8988T (cell line): ENCODE data around the gene EGF.

Experiments
- DNase-seq: peaks from one replicate; pipeline ENCODE4 v3.0.0; 2011

The EGF gene

DNA sequence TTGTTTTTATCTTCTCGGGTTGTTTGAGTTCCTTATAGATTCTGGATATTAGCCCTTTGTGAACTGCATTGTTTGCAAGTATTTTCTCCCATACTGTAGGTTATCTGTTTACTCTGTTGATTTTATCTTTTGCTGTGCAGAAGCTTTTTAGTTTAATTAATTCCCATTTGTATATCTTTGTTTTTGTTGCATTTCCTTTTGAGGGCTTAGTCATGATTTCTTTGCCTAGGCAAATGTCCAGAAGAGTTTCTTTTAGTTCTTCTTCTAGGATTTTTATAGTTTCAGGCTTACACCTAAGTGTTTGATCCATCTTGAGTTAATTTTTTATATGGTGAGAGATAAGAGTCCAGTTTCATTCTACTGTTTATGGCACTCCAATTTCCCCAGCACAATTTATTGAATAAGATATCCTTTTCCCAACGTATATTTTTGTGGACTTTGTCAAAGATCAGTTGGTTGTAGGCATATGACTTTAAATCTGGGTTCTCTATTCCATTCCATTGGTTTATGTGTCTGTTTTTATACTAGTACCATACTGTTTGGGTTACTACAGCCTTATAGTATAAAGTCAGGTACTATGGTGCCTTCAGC lies 54.3 kb downstream of the EGF start:
- DNase-seq: no peak

DNA sequence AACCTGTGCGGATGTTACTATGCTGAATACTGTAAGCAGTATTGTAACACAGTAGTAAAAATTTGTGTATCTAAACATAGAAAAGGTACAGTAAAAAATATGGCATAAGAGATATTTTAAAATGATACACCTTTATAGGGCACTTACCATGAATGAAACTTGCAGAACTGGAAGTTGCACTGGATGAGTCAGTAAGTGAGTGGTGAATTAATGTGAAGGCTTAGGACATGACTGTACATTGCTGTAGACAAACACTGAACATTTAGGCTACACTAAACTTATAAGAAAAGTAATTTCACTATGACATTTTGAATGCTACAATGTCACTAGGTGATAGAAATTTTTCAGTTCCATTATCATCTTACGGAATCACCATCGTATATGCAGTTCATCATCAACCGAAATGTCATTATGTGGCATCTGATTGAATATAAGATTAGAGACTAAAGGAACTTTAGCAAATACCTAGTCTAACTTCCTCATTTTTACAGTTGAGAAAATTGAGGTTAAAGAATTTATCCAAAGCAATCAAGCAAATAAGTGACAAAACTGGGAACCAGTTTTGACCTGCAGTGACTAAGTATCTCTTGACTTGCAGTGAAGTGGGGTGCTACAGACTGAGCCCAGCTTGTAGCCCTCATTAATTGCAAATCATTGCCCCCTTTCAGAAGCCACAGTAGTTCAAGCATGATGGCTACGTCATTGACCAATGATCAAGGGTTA lies 55.3 kb downstream of the EGF start:
- DNase-seq: no peak

DNA sequence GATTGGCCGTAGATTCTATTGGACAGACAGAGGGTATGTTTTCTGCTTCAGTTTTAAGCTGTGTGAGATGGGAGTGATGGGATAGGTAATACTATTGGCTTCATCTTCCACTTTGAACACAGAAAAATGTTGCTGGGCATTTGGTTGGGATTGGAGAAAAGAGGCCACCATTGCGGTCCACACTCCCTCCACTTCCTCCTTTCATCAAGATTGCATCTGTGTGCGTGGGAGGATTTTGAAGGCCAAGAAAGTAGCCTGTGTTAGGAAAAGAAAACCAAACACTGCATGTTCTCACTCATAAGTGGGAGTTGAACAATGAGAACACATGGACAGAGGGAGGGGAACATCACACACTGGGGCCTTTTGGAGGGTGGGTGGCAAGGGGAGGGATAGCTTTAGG lies 56.4 kb downstream of the EGF start:
- no peak for DNase-seq

DNA sequence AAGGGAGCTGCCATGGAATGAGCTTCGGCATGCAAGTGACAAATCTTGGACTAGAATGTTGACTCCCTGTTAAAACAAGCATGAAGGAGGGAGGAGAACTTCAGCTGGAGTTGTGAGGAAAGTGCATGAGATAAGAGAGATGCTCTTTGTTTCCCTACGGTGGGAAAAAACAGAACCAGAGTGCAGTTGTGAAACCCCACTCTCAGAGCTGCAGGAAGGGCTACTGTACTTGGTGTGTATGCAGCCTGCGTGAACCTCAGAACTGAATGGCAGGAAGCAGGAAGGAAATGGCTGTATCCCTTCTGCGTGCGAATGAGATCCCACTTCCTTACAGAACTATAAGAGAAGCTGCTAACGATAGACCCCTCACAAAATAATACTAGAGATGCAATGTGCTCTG lies 57.2 kb downstream of the EGF start:
- DNase-seq: no peak

DNA sequence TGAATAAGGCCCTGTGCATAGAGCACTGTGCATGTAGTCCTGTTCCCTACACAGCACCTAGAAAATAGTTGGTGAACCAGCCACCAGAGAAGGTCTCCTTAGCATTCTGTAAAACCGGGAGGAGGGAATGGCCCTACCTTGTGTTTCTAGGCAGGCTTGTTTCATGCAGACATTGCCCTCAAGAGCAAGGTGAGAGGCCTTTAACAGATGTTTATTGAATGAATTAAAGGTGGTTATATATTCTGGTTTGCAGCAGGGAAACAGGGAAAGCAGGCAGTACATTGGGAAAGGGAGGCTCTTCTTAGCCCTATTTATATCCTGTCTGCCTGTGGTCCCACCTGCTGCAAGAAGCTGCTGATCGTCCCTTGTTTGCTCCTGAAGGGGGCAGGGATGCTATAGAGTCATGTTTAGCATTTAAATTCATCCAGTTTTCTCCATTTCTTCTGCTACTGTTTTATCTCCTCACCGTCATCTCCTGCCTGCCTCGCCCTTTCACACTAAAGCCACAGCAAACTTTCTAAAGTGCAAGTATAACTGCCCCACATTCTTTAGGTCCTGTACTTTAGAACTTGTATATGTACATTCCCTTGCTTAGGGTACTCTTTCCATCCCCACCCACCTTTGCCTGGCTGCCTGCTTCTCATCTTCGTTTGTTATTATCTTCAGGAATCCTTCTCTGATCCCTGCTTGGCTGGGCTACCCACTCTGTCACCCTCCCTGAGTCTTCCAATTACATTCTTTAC lies 60.3 kb downstream of the EGF start:
- DNase-seq: no peak

DNA sequence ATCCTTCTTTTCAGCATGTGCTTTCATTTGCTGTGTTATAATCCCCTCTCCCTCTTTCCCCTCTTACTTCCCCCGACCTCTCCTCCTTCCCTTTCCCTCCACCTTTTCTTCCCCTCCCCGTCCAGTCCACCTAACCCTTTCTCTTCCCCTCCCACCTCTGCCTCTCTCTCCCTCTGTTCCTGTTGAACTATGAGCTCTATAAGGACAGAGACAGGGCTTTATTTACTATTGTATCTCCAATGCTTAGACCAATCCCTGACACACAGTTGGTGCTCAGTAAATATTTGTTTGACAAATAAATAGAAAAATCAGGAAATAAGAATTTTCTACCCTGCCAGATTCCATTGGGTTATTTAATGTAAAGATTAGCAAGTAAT lies 60.8 kb downstream of the EGF start:
- no peak for DNase-seq

DNA sequence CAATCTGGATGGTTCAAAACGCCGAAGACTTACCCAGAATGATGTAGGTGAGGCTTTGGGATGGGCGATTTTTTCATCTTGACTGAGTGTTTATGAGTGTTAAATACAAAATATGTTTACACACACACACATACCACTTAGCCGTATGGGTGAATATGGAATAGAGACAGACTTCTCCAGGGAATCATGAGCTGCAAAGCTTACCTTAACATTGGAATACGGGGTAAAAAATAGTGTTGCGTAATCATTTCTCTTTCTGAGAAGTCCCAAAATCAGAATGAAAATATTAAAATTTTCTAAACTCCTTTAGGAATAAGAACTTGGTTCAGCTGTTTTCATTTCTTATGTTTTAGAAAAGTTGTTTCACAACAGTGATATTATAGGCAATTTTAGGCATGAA lies 63.5 kb downstream of the EGF start:
- no peak for DNase-seq

DNA sequence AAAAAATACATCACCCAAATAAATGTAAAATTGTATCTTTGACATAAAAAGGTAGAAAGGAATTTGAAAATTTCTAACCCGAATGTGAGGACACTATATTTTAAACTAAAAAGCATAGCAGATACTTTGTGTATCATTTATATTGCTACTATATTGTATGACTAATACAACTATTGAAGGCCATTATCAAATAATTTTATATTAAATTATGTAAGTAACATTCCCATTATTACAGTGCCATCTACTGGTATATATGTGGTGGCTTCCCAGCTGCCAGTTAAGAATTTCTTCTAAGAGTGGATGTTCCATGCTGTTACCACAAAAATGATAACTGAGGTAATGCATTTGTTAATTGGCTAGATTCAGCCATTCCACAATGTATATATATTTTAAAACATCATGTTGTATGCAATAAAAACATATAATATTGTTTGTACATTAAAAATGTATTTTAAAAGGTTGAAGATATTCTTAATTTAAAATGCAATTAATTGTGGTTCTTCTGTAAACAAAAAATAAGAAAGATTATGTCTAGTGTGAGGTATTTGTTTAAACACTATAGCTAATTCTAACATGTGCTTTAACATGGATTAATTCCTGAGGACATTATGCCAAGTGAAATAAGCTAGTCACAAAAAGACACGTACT lies 65.3 kb downstream of the EGF start:
- DNase-seq: no peak

DNA sequence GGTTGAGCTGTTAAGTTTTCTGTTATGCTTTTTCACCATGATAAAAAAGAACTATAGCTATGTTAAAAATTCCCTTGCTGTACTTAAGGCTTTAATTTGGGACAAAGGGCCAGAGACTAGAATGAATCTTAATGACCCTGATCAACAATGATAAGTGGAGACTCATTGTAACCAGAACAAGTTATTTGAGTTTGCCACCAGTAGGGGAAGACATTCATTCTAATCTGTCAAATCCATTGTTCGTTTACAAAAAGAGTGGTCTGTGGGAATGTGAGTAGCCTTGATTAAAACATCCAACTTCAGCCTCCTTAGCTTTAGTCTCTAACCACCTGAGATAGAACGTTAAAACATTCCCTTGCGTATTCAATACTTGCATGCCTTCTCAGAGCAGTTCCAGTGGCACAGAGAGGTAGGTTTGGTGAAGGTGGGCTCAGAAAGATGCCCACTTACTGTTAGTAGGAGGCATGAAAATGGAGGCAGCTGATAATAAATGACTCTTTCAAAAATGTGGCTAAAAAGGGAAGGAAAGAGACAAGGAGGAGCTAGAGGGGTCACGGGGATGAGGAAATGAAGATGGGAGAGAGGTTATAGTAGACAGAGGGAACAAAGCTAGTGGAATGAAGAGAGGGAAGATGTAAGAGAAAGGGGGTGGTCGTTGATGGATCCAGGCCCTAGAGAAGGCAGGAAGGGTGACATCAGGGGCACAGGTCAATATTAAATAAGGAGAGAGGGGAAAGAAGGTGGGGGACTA lies 66.2 kb downstream of the EGF start:
- DNase-seq: no peak

DNA sequence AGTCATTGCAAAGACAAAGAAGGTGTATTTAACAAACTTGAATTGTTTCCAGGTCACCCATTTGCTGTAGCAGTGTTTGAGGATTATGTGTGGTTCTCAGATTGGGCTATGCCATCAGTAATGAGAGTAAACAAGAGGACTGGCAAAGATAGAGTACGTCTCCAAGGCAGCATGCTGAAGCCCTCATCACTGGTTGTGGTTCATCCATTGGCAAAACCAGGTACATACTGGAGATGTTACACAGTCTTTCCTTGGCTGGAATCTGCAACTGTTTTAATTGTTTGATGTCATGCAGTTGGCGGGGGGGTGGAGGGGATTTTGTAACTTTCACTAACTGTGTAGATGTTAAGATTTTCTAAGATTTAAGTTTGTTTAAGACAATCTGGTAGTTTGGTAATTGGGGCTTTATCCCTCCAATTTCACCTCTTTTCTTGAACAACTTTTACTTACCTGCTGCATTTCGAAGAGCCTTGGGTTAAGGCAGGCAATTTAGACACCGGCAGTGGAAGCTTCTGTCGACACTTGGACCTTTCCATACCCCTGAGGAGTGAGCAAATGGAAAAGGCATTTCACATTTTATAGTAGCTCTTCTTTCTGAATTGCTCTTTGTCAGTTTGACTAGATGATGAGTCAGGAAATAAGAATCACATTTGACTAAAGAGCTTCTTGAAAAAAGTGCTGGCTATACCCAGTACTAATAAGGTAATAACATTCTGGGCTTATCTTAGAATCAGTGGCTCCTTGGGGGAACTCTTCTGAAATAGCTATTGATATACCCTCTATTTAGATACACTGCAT lies 67.4 kb downstream of the EGF start:
- no peak for DNase-seq

DNA sequence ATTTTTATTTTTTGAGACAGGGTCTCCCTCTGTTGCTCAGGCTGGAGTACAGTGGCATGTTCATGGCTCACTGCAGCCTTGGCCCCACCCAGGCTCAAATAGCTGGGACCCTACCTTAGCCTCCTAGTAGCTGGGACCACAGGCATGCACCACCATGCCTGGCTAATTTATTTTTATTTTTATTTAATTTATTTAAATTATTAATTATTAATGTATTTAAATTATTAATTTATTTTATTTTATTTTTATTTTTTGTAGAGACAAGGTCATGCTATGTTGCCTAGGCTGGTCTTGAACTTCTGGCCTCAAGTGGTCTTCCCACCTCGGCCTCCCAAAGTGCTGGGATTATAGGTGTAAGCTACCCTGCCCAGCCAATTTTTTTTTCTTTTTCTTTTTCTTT lies 69.3 kb downstream of the EGF start:
- DNase-seq: no peak

DNA sequence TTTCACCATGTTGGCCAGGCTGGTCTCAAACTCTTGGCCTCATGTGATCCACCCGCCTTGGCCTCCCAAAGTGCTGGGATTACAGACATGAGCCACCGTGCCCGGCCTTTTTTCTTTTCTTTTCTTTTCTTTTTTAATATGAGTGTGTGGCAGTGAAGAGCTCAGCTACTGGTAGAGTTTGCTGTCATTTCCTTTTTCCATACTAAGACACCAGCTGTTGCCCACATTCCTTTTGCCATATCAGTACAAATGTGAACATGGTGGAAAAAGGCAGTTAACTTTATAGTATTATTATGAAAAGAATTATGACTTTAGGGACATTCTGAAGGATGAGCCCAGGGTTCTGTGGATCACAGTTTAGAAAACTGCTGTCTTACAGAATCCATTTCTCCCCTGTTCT lies 69.8 kb downstream of the EGF start:
- no peak for DNase-seq

DNA sequence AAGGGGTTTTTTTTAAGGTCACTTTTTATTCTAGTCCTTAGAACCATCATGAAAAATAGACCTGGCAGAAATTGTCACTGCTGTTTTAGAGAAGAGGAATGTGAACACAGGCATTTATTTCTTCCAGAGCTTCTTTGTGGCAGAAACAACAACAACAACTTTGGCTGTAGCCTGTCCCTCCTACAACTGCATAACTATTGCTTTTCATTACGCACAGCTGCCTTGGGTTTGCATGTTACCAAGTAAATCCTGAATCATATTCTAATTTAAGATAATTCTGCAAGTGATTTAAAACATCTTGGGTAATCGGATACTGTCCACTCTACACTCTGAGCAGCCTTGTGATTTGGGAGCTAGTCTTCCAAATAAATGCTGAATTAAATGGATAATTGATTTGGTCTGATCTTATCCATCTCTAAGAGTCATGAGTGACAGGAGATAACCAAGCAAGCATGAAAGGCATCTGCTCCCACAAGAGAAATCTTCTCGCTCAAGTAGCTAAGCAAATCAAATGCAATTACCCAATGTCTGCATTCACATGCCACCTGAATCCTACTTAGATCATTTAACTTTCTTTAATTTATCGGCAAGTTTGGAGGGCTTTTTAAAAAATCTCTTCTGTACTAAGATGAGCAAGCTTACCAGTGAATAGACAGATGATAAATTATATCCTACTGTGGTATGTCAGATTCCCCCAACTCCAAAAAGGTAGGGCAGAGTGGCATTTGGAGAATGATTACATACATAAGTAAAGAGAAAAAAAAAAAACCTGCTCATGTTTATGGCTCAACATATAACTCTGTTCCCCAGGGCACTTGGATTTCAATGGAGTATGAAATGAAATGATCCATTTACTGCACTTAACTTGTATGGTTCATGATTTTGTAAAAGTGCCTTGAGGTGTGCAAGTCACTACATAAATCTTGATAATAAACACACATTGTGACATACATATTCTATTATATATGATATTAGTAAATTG lies 73.6 kb downstream of the EGF start:
- DNase-seq: no peak

DNA sequence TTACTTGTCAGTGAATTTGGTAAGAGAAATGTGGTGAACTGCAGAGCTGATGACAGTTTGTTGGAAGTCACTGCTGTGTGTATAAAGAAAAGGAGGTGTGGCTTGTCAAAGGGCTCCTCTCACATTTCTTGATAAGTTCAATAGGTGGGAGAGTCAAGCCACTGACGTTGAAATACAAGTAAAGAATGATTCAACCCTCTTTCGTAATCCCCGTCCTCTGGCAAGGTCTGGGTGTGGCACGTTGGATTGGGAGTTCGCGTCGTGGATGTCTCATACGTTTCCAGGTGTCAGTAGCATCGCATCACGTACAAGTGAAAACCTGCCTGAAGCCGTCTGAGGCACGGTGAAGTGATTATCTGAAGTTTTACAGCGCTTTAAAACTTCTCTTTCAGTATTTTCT lies 76.4 kb downstream of the EGF start:
- no peak for DNase-seq

DNA sequence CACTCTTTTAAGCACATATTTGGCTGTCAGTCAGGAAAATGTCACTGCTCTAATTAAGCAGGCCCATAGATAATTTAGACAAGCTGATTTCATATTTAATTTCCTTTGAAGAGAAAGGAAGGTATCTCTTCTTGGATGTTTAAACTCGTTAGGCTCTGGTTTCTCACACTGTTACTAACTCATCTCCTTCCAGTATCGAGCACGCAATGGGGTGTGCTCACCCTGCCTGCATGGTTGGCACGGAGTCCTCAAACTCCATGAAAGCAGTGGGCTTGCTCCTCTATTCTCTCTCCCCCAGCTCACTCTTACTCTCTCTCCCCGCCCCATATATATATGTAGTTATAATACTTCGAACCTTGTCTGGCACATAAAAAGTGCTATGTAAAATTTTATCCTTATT lies 76.9 kb downstream of the EGF start:
- no peak for DNase-seq

DNA sequence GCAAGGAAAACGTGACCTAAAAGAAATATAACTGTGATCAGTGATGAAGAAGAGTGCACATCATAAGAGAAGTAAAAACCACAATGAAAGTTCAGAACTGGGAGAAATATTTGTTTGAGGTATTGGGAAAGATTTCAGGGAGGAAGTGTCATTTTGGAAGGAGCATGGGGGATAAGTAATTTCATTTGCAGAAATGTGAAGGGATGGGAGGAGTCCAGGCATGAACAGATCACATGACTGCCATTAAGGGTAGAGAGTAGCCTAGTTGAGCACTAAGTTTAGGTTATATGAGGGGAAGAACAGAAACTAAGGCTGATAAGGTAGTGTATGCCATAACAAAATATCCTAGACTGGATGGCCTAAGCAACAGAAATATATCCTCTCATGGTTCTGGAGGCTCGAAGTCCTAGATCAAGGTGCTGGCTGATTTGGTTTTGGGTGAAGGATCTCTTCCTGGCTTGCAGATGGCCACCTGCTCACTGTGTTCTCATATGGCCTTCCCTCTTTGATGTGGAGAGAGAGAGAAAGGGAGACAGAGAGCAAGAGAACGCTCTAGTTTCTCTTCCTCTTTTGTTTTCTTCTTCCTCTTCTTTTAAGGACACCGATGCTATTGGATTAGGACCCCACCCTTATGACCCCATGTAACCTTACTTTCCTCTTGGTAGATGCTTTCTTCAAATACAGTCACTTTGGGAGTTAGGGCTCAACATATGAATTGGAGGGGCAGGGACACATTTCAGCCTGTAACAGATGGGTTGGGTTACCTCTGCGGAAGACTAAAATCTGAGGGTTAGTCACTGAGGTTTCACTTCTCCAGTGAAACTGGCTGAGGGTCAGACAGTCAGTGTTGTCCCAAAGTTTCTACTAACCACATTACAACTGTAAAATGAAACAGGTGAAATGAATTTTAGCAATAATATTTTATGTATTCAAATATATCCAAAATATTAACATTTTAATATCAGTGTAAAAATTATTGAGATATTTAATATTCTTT lies 77.9 kb downstream of the EGF start:
- no peak for DNase-seq

DNA sequence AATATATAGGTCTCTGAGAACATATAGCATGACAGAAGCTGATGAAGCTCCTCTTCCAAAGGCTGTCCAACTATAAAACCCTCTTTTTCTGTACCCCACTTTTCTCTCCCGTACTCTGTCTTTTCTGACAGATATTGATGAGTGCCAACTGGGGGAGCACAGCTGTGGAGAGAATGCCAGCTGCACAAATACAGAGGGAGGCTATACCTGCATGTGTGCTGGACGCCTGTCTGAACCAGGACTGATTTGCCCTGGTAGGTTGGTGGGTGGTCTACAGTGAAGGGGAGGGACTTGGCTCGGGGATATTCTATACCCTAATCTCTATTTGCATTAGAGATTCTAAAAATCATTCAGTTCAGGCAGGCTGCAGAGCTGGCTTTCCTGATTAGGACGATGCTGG lies 80.4 kb downstream of the EGF start:
- no peak for DNase-seq

DNA sequence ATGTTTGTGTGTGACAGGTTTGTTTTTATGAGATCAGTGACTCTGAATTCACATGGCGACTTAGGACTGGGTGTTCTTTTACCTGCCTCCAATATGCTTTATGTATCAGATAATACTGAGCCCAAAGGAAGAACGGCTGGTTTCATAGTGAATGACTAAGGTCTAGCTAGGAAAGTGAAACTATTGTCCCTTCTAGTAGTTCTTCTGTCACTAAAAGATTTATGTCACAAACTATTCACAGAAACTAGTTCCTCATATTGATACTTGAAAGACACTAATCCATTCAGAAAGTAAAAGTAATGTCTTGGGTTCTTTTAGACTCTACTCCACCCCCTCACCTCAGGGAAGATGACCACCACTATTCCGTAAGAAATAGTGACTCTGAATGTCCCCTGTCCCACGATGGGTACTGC lies 81.7 kb downstream of the EGF start:
- DNase-seq: no peak

DNA sequence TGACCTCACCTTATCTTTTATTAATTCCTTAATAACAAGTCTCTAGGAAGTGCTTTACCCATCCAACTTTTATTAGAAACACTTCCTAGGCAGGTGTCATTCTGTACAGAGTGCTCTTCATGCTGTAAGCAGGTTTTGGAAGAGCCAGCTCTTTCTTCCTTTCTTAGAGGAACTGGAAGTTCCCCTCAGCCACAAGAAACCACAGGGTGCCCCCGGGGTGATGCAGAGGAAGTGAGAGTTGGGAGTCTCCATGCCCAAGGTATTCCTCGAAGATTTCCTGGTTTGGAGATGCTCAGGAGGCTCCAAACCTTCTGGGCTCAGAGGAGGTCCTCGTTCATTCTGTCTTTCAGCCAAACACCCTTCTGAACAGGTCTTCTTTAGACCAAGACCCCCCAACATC lies 83.8 kb downstream of the EGF start:
- DNase-seq: no peak
